IMR-90 (cell line): ENCODE data around the gene CHRNB4. TPM values are rescaled to one million over a fixed set of nuclear protein-coding genes. Genes with fewer than 3 reads are reported as not detected.

ENCODE experiments used
- ATAC-seq: fragments of 200-7000 bp; cut with Tn5 transposase; 2 replicates; pipeline ENCODE4 v1.9.1; 2020; ENCODE audit warnings: low read depth, mild to moderate bottlenecking, moderate library complexity
- BruUV-seq: library from RNA; stranded (reverse); fragments of 400-500 nt; replicated peaks from 2 replicates; lab custom pipeline; 2021; lab: Mats Ljungman, UMichigan
- CTCF ChIA-PET: fragments of 300-600 bp; formaldehyde crosslinking; extraction: SDS; loops from one replicate; lab custom pipeline; 2021; ENCODE audit warnings: antibody characterized with exemption; lab: Yijun Ruan, JAX
- POLR2A ChIA-PET: fragments of 300-600 bp; sonication (Branson Sonifier 250); formaldehyde crosslinking; loops from one replicate; lab custom pipeline; 2022; ENCODE audit warnings: antibody characterized with exemption; ENCODE audit not compliant: unreplicated experiment; lab: Charles Lee
- DNase-seq: peaks from one replicate; pipeline ENCODE4 v3.0.0; 2013
- H2AFZ ChIP-seq: replicated peaks from 2 replicates; pipeline ENCODE3; 2013; ENCODE audit warnings: low read length, mild to moderate bottlenecking; ENCODE audit not compliant: poor library complexity
- H2AK5ac ChIP-seq: 2 replicates; pipeline ENCODE4 v1.6.1; 2013; ENCODE audit warnings: low read depth, low read length, inconsistent platforms
- H2AK9ac ChIP-seq: replicated peaks from 2 replicates; pipeline ENCODE3; 2013; ENCODE audit warnings: mild to moderate bottlenecking, low read depth, low read length, moderate library complexity; ENCODE audit not compliant: poor library complexity
- H2BK120ac ChIP-seq: 2 replicates; pipeline ENCODE4 v1.6.1; 2013; ENCODE audit warnings: low read depth, low read length, inconsistent platforms
- H2BK15ac ChIP-seq: 3 replicates; pipeline ENCODE4 v1.6.1; 2013; ENCODE audit warnings: low read depth, low read length, inconsistent platforms
- H2BK20ac ChIP-seq: 2 replicates; pipeline ENCODE4 v1.6.1; 2013; ENCODE audit warnings: low read depth, mild to moderate bottlenecking, inconsistent platforms, low read length, moderate library complexity
- H2BK5ac ChIP-seq: 2 replicates; pipeline ENCODE4 v1.6.1; 2013; ENCODE audit warnings: mild to moderate bottlenecking, low read depth, low read length, inconsistent platforms; ENCODE audit not compliant: poor library complexity, severe bottlenecking
- H3K14ac ChIP-seq: replicated peaks from 2 replicates; pipeline ENCODE4 v1.6.1; 2013; ENCODE audit warnings: low read depth, low read length, inconsistent platforms
- H3K18ac ChIP-seq: 2 replicates; pipeline ENCODE4 v1.6.1; 2013; ENCODE audit warnings: low read depth, low read length, control low read depth
- H3K23ac ChIP-seq: 2 replicates; pipeline ENCODE4 v1.6.1; 2013; ENCODE audit warnings: low read depth, low read length, inconsistent platforms
- H3K27ac ChIP-seq: 2 replicates; pipeline ENCODE4 v1.5.1; 2013; ENCODE audit warnings: mild to moderate bottlenecking, control low read depth, low read length; ENCODE audit not compliant: insufficient read depth
- H3K27me3 ChIP-seq: 2 replicates; pipeline ENCODE4 v1.6.1; 2013; ENCODE audit warnings: low read length; ENCODE audit not compliant: control insufficient read depth, insufficient read depth
- H3K36me3 ChIP-seq: 2 replicates; pipeline ENCODE4 v1.6.1; 2013; ENCODE audit warnings: low read length, mixed read lengths; ENCODE audit not compliant: control insufficient read depth, insufficient read depth
- H3K4ac ChIP-seq: 2 replicates; pipeline ENCODE4 v1.6.1; 2013; ENCODE audit warnings: low read depth, low read length, inconsistent platforms
- H3K4me1 ChIP-seq: 2 replicates; pipeline ENCODE4 v1.6.1; 2013; ENCODE audit warnings: low read length, mixed read lengths; ENCODE audit not compliant: control insufficient read depth, insufficient read depth
- H3K4me2 ChIP-seq: 2 replicates; pipeline ENCODE4 v1.6.1; 2013; ENCODE audit warnings: low read depth, mild to moderate bottlenecking, control low read depth, low read length, moderate library complexity
- H3K4me3 ChIP-seq: 2 replicates; pipeline ENCODE4 v1.5.1; 2013; ENCODE audit warnings: low read depth, mild to moderate bottlenecking, control low read depth, low read length, moderate library complexity; ENCODE audit not compliant: insufficient read depth
- H3K56ac ChIP-seq: 2 replicates; pipeline ENCODE4 v1.6.1; 2013; ENCODE audit warnings: low read length, inconsistent platforms; ENCODE audit not compliant: insufficient read depth; ENCODE audit errors: extremely low read depth
- H3K79me1 ChIP-seq, 2 experiments: 2 replicates each; pipeline ENCODE4 v1.6.1; 2013; ENCODE audit warnings: low read length in 2 of 2, inconsistent platforms in 1 of 2, low read depth in 1 of 2
- H3K9ac ChIP-seq: 2 replicates; pipeline ENCODE4 v1.6.1; 2013; ENCODE audit warnings: low read depth, low read length, control low read depth
- H3K9me1 ChIP-seq: 2 replicates; pipeline ENCODE4 v1.6.1; 2013; ENCODE audit warnings: low read length, inconsistent platforms; ENCODE audit not compliant: insufficient read depth
- H3K9me3 ChIP-seq: 2 replicates; pipeline ENCODE4 v1.6.1; 2013; ENCODE audit warnings: low read length; ENCODE audit not compliant: control insufficient read depth, insufficient read depth
- H4K20me1 ChIP-seq: 2 replicates; pipeline ENCODE4 v1.6.1; 2013; ENCODE audit warnings: low read length, inconsistent platforms; ENCODE audit not compliant: insufficient read depth
- H4K5ac ChIP-seq: 2 replicates; pipeline ENCODE4 v1.6.1; 2013; ENCODE audit warnings: mild to moderate bottlenecking, low read depth, low read length, control low read depth
- H4K8ac ChIP-seq, 2 experiments: 2 replicates each; pipeline ENCODE4 v1.6.1; 2013; ENCODE audit warnings: low read depth in 2 of 2, low read length in 2 of 2, control low read depth in 1 of 2, inconsistent platforms in 1 of 2
- H4K91ac ChIP-seq: 2 replicates; pipeline ENCODE4 v1.6.1; 2013; ENCODE audit warnings: low read depth, low read length, inconsistent platforms; ENCODE audit not compliant: insufficient read depth
- BHLHE40 ChIP-seq: fragments of 150-350 bp; IDR thresholded peaks from 2 replicates; pipeline ENCODE4 v1.6.1; 2016; ENCODE audit warnings: mild to moderate bottlenecking, low read depth, low read length
- CEBPB ChIP-seq: IDR thresholded peaks from 2 replicates; pipeline ENCODE4 v1.6.1; 2012; ENCODE audit warnings: low read depth, low read length, improper control_type of control experiment
- CHD1 ChIP-seq: IDR thresholded peaks from 2 replicates; pipeline ENCODE4 v1.6.1; 2012; ENCODE audit warnings: low read depth, low read length, improper control_type of control experiment
- FOS ChIP-seq: fragments of 150-350 bp; IDR thresholded peaks from 2 replicates; pipeline ENCODE4 v1.6.1; 2016; ENCODE audit warnings: low read depth, low read length
- MAFK ChIP-seq: IDR thresholded peaks from 2 replicates; pipeline ENCODE4 v1.6.1; 2012; ENCODE audit warnings: low read depth, low read length, improper control_type of control experiment
- MAZ ChIP-seq: IDR thresholded peaks from 2 replicates; pipeline ENCODE4 v1.6.1; 2012; ENCODE audit warnings: low read depth, mild to moderate bottlenecking, low read length, improper control_type of control experiment, moderate library complexity, borderline replicate concordance
- NFE2L2 ChIP-seq: fragments of 150-350 bp; IDR thresholded peaks from 2 replicates; pipeline ENCODE4 v1.6.1; 2016; ENCODE audit warnings: low read depth, mild to moderate bottlenecking, low read length
- POLR2A ChIP-seq: IDR thresholded peaks from 2 replicates; pipeline ENCODE4 v1.6.1; 2012; ENCODE audit warnings: mild to moderate bottlenecking, low read depth, low read length
- RAD21 ChIP-seq: IDR thresholded peaks from 2 replicates; pipeline ENCODE4 v1.6.1; 2012; ENCODE audit warnings: low read length, improper control_type of control experiment
- RCOR1 ChIP-seq: IDR thresholded peaks from 2 replicates; pipeline ENCODE4 v1.6.1; 2012; ENCODE audit warnings: mild to moderate bottlenecking, low read length, improper control_type of control experiment; ENCODE audit not compliant: insufficient replicate concordance
- RFX5 ChIP-seq: IDR thresholded peaks from 2 replicates; pipeline ENCODE4 v1.8.0; 2012; ENCODE audit warnings: low read depth, mild to moderate bottlenecking, low read length, moderate library complexity
- SMC3 ChIP-seq: fragments of 150-350 bp; IDR thresholded peaks from 2 replicates; pipeline ENCODE4 v1.6.1; 2016; ENCODE audit warnings: low read depth, mild to moderate bottlenecking, antibody characterized with exemption, low read length, moderate library complexity
- WGBS, 2 experiments: methylation state at CpG; one replicate each; pipeline versions ENCODE4 v1.1.5 to v1.1.7; 2013; ENCODE audit warnings: missing lambda C conversion rate in 2 of 2; ENCODE audit not compliant: insufficient read length in 1 of 2; ENCODE audit errors: extremely low coverage in 2 of 2; 5-methylcytosine and 5-hydroxymethylcytosine counted together
- dilution Hi-C: fragments of 300-500 bp; cut with HindIII; formaldehyde crosslinking; loops from one replicate; pipeline ENCODE4 v1.14.3; 2018; ENCODE audit warnings: low sequenced_read_pairs; ENCODE audit not compliant: unreplicated experiment
- in situ Hi-C: fragments of 300-500 bp; cut with MboI; formaldehyde crosslinking; loops from 3 replicates; pipeline ENCODE4 v1.14.3; 2019; ENCODE audit warnings: low sequenced_read_pairs, inconsistent platforms, mixed read lengths
- intact Hi-C: fragments of 100-400 bp; cut with micrococcal nuclease; formaldehyde crosslinking; loops from 2 replicates; pipeline ENCODE4 v1.10.0; 2022
- polyA plus RNA-seq, 3 experiments: library from polyadenylated mRNA; depleted of rRNA; stranded (reverse); fragments of >200 nt; gene quantifications; 2 replicates each; pipeline ENCODE4 v1.2.3, GENCODE V29; 2012; ENCODE audit warnings: low replicate concordance in 1 of 3
- total RNA-seq: library from RNA; depleted of rRNA; stranded (reverse); fragments of >200 nt; gene quantifications from 2 replicates; pipeline ENCODE4 v1.2.3, GENCODE V29; 2012
- TF ChIP-seq, protein P1 (sequence below): conservative IDR thresholded peaks from 2 replicates; pipeline ENCODE4 v1.5.1; 2012; ENCODE audit warnings: mild to moderate bottlenecking, low read depth, low read length, improper control_type of control experiment
- TF ChIP-seq, protein P2 (sequence below): fragments of 150-350 bp; IDR thresholded peaks from 2 replicates; pipeline ENCODE4 v1.6.1; 2016; ENCODE audit warnings: low read depth, mild to moderate bottlenecking, low read length, moderate library complexity, borderline replicate concordance

CHRNB4 gene
- total and polyA plus RNA-seq, 2 of the 4 experiments (the other 2 are of a cell fraction), result not detected

DNA sequence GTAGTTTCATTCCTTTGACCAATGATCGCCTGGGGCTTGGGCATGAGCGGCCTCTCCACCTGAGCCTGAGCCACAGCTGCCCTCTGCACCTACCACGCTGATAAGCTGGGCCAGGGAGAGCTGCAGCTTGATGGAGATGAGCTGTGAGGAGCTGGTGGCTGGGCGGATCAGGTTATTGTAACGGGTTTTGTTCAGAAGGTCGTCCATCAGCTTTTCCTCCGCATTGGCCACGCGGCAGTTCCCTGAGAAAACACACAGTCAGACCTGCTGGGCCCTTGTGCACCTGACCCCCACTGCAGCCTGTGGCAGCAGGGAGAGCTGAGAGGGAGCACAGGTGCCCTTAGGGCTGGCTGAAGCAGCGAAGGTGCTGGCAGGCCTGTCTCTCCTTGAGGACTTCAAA, 5.7 kb downstream of the CHRNB4 start:
- in situ Hi-C loops (no loop called here), intact Hi-C loops (loop anchor here (5.0 kb wide), 1 partner anchor 377 kb away; no protein-coding TSS in a partner anchor), dilution Hi-C loops (no loop called here)
- no peaks in the 10 kb centered on the region for H3K9me1 ChIP-seq
- H2AK5ac ChIP-seq, result no peak overlapping the region
- no peak overlapping the region for H3K14ac ChIP-seq
- H2BK15ac ChIP-seq, result no peak overlapping the region
- H3K4me3 ChIP-seq, result no peak overlapping the region
- no peak overlapping the region for H3K9ac ChIP-seq
- no peak overlapping the region for H3K18ac ChIP-seq
- H4K5ac ChIP-seq, result no peak overlapping the region
- H3K27me3 ChIP-seq, result peaks cover 41% of the 10 kb centered on the region
- no peak overlapping the region for H3K23ac ChIP-seq
- no peak overlapping the region for H2AFZ ChIP-seq
- H3K4me2 ChIP-seq, result no peak overlapping the region
- no peak overlapping the region for H2BK5ac ChIP-seq
- no peaks in the 10 kb centered on the region for H3K4me1 ChIP-seq
- POLR2A ChIA-PET, result no interaction called here
- WGBS, 2 experiments, result 72% methylated on average over 5 of the region's 10 CpGs; no CpG with 5 or more reads in 1 of the 2 experiments
- TF ChIP-seq MAZ, result no peak
- no peak for TF ChIP-seq MAFK
- TF ChIP-seq RFX5, result no peak
- TF ChIP-seq RCOR1, result no peak
- no peak for TF ChIP-seq BHLHE40
- TF ChIP-seq POLR2A, result no peak
- TF ChIP-seq SMC3, result no peak
- TF ChIP-seq, protein P1, sequence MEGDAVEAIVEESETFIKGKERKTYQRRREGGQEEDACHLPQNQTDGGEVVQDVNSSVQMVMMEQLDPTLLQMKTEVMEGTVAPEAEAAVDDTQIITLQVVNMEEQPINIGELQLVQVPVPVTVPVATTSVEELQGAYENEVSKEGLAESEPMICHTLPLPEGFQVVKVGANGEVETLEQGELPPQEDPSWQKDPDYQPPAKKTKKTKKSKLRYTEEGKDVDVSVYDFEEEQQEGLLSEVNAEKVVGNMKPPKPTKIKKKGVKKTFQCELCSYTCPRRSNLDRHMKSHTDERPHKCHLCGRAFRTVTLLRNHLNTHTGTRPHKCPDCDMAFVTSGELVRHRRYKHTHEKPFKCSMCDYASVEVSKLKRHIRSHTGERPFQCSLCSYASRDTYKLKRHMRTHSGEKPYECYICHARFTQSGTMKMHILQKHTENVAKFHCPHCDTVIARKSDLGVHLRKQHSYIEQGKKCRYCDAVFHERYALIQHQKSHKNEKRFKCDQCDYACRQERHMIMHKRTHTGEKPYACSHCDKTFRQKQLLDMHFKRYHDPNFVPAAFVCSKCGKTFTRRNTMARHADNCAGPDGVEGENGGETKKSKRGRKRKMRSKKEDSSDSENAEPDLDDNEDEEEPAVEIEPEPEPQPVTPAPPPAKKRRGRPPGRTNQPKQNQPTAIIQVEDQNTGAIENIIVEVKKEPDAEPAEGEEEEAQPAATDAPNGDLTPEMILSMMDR, result no peak
- no peak for TF ChIP-seq RAD21
- no peak for TF ChIP-seq CHD1
- TF ChIP-seq CEBPB, result no peak
- no peak for TF ChIP-seq FOS
- TF ChIP-seq, protein P2, sequence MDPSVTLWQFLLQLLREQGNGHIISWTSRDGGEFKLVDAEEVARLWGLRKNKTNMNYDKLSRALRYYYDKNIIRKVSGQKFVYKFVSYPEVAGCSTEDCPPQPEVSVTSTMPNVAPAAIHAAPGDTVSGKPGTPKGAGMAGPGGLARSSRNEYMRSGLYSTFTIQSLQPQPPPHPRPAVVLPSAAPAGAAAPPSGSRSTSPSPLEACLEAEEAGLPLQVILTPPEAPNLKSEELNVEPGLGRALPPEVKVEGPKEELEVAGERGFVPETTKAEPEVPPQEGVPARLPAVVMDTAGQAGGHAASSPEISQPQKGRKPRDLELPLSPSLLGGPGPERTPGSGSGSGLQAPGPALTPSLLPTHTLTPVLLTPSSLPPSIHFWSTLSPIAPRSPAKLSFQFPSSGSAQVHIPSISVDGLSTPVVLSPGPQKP, result no peak
- TF ChIP-seq NFE2L2, result no peak
- no peaks in the 10 kb centered on the region for H4K20me1 ChIP-seq
- no peak overlapping the region for H2BK120ac ChIP-seq
- no peaks in the 10 kb centered on the region for H3K79me1 ChIP-seq
- H2AK9ac ChIP-seq, result no peak overlapping the region
- no peak overlapping the region for H3K56ac ChIP-seq
- no peak overlapping the region for H4K8ac ChIP-seq
- no peak overlapping the region for H2BK20ac ChIP-seq
- ATAC-seq (no peak), DNase-seq (no peak)
- no TSS peak for BruUV-seq
- no peaks in the 10 kb centered on the region for H3K36me3 ChIP-seq
- CTCF ChIA-PET, result no interaction called here
- no peak overlapping the region for H4K91ac ChIP-seq
- no peak overlapping the region for H3K27ac ChIP-seq
- peaks cover 5% of the 10 kb centered on the region for H3K9me3 ChIP-seq
- no peak overlapping the region for H3K4ac ChIP-seq
